GM12892 (cell line): ENCODE measurements around the gene ZBTB46.

Experiments used
- POLR2A ChIP-seq: IDR thresholded peaks from 2 replicates; pipeline ENCODE4 v1.6.1; 2011; ENCODE audit warnings: low read depth, low read length, control low read depth
- POLR2AphosphoS5 ChIP-seq: IDR thresholded peaks from 2 replicates; pipeline ENCODE4 v1.6.1; 2011; ENCODE audit warnings: low read depth, low read length, control low read depth

DNA sequence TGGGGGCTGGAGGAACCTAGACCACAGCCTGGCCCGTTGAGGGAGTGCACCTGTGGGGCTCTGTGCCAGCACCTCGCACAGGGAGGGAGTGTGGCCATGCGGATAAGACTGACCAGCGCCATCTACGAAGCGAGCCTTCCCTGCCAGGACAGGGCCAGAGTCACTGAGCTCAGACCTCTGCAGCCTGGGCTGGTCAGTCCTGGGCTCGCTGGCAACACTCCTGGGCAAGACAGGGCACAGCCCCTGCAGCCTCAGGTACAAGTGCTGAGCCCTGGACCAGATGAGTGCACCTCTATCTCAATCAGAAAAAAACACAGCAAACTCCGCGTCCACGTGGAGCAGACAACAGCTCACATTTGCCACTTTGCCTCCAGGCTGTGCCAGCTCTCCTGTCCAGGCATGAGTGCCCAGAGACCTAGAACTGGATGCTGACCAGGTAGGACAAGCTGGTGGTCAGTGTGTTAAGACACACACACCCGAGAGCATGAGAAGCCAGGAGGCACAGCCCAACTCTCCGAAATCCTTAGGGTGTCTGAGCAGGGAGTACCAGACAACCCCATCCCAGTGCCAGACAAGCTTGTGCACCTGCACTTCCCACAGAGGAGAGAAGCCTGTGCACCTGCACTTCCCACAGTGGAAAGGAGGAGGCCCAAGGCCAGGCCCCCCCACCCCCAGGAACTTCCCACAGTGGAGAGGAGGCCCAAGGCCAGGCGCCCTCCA, 128.2 kb downstream of the ZBTB46 start:
- TF ChIP-seq POLR2A (no peak), POLR2AphosphoS5 (no peak; the same call in 1 of the 2 replicates)
